HG03064 (cell line): ENCODE data around the gene SPATA32.

Source experiments
- ATAC-seq: cut with Tn5 transposase; IDR thresholded peaks from one replicate; pipeline ENCODE4 v1.9.1; 2021; ENCODE audit warnings: low read depth; ENCODE audit not compliant: unreplicated experiment

Gene SPATA32

DNA sequence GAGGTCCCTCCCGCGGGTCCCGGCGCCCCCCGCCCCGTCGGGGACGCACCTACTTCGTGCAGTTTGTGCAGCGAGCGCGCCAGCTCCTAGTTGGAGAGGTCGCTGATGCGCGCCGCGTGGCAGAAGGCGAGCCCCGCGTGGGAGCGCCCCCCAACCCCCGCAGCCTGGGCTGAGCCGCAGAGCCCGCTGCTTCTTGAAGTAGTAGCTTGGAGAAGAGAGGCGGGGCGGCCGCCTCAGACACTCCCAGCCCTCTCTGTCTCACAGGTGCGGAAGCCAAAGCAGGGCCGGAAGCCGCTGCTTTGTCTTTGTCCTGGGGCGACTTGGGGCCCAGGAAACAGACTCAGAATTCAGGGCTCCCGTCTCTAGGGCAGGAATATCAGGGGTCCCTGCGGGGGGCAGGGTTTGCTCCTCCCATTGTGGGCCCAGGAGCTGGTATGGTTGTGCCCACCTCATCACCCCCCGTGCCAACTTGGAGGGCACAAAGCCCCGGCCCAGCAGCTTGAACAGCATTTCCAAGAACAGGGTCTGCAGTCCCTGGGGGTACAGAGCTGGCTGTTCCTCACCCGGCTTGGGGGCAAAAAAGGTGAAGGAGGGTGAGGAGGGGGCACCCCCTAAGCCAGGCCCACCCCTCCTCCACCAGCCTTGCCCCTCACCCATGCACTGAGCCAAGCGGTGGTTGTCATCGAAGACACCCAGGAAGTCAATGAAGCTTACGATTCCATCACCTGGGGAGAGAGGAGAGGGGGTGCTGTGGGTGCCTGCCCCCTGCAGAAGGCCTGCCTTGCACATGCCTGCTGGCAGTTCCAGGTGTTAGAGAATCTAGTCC, 13.5 kb downstream of the SPATA32 start:
- ATAC-seq: peak; percentile 50

DNA sequence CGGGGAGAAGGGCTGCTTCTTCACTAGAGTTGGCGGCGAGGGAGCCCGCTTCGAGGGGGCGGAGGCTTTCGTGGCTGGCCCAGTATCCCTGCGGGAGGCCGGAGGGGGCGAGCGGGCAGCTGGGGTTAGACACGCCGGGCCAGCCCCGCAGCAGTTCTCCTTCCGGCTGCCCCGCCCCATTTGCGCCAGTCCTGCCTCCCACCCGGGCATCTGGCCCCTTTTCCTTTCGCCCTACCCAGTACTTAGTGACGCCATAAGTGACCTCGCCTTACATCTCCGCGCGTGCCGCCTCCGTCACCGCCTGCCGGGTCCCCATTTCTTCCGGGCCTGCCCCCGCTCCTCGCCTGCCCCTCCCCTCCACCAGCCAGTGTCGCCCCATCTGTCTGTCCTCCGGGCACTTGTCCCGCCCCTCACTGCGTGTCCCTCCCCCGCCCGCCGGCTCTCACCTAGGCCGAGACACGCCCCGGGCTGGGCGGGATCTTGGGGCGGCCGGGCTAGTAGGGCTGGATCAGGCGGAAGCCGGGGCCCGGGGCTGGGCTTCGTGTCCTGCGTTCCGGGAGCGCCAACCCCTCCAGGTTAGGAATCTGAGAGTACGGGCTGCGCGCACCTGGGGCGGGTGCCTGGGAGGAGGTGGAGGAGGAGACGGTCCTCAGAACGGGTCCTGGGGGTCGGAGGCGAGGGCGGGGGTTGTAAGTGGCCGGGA, 14.3 kb downstream of the SPATA32 start:
- peak; percentile 85 for ATAC-seq

DNA sequence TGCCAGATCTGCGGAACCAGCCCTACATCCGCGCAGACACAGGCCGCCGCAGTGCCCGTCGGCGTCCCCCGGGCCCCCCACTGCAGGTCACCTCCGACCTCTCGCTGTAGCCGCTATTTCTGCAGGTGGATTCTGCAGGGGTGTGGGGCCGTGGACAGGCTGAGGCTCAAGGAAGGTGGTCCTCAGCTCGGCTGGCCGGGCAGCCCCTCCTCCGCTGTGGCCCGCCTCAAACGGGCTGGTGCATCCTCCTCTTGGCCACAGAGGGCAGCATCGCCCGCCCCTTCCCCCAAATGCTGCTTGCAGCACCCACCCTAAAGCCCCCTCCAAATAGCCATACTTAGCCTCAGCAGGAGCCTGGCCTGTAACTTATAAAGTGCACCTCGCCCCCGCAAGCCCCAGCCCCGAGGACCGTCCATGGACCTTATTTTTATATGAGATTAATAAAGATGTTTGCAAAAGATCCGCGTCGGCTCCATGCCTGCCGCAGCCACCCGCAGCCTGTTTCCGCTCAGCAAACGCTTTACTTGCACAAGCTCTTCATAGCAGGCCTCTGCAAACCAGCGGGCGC, 14.9 kb downstream of the SPATA32 start:
- no peak for ATAC-seq

DNA sequence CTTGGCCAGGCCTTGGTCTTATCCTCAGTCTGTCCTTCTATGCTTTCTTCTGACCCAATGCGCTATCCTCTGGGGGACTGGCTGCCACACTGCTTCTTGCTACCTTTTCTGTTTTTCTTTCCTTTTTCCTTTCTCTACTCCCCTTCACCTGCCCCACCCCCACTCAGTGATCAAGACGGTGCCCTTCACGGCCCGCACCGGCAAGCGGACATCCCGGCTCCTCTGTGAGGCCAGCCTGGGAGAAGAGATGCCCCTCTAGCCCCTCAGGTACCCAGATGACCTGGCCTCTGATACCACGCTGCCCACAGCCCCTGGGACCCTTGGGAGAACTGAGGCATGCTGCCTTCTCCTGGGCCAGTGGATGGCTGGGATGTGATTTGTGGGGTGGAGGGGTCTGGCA, 15.6 kb downstream of the SPATA32 start:
- ATAC-seq: no peak

DNA sequence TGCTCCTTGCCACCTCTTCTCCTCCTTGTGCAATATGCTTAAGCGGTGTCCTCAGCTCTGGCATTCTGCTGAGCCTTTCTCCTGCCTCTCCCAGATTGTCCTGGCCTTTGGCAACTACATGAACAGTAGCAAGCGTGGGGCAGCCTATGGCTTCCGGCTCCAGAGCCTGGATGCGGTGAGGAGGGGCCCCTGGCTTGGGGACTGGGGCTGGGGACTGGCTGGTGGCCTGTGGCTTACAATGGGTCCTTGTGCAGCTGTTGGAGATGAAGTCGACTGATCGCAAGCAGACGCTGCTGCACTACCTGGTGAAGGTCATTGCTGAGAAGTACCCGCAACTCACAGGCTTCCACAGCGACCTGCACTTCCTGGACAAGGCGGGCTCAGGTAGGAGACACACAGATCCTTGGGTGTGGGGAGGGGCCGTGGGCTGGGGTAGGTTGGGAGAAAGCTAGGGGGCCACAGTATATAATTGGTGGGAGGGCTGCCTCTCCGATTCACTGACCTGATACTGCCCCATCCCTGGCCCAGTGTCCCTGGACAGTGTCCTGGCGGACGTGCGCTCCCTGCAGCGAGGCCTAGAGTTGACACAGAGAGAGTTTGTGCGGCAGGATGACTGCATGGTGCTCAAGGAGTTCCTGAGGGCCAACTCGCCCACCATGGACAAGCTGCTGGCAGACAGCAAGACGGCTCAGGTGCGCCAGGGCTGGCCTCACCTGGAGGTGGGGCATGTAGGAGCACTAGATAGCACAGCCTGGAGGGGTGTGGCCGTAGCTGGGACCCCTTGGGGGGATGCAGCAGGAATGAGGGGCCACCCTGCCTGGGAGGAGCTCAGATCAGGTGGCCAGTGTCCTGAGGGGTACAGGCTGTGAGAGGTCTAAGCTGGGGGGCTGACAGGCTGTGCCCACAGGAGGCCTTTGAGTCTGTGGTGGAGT, 16.9 kb downstream of the SPATA32 start:
- no peak for ATAC-seq

DNA sequence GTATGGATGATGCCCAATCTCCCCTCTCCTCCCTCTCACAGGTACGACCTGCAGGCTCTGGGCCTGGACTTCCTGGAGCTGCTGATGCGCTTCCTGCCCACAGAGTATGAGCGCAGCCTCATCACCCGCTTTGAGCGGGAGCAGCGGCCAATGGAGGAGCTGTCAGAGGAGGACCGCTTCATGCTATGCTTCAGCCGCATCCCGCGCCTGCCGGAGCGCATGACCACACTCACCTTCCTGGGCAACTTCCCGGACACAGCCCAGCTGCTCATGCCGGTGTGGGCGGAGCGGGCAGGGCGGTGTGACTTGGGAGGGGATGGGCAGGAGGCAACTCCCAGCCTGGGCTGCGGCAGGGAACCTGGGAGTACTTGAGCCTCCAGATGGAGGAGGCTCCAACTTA, 18.1 kb downstream of the SPATA32 start:
- no peak for ATAC-seq

DNA sequence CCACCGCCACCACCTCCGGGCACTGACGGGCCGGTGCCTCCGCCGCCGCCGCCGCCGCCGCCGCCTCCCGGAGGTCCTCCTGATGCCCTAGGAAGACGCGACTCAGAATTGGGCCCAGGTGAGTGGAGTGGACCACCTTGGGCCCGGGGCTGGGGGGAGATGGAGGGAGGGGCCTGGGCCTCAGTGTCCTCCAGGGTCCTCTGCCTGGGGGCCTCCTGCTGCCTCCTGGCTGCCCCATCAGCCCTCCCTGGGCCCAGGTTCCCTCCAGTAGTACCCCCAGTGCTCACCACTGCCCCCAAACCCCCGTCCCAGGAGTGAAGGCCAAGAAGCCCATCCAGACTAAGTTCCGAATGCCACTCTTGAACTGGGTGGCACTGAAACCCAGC, 19.9 kb downstream of the SPATA32 start:
- no peak for ATAC-seq

DNA sequence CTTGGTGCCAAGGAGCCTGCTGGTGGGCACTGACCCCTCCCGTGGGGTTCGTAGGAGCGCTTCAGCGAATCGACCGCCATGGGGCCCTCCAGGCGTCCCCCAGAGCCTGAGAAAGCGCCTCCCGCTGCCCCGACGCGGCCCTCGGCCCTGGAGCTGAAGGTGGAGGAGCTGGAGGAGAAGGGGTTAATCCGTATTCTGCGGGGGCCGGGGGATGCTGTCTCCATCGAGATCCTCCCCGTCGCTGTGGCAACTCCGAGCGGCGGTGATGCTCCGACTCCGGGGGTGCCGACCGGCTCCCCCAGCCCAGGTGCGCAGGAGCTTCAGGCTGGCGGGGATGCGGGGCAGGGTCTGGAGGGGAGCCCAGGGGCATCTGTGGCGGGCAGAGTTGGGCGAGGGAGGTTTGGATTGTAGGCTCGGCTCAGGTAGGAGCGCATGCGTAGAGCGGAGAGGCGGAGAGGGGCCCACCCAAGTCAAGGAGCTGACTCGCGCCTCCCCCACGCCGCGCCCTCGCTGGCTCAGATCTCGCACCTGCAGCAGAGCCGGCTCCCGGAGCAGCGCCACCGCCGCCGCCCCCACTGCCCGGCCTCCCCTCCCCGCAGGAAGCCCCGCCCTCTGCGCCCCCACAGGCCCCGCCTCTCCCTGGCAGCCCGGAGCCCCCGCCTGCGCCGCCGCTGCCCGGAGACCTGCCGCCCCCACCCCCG, 20.4 kb downstream of the SPATA32 start:
- ATAC-seq: no peak

DNA sequence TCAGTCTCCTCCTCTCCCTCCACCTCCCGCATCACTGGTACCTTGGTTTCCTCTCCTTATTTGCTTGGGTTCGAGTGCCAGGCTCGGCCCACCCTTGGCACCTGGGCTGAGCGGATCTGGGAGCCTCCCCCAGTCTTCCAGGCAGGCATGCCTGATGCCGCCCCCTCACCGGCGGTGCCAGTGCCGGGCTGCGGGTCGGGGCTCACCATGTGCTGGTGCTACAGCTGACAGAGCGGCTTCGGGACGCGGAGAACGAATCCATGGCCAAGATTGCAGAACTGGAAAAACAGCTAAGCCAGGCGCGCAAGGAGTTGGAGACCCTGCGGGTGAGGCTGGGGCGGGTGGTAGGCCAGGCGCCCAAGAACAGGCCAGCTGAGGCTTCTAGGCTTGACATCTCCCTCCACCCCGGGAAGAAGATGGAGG, 21.0 kb downstream of the SPATA32 start:
- ATAC-seq: no peak

DNA sequence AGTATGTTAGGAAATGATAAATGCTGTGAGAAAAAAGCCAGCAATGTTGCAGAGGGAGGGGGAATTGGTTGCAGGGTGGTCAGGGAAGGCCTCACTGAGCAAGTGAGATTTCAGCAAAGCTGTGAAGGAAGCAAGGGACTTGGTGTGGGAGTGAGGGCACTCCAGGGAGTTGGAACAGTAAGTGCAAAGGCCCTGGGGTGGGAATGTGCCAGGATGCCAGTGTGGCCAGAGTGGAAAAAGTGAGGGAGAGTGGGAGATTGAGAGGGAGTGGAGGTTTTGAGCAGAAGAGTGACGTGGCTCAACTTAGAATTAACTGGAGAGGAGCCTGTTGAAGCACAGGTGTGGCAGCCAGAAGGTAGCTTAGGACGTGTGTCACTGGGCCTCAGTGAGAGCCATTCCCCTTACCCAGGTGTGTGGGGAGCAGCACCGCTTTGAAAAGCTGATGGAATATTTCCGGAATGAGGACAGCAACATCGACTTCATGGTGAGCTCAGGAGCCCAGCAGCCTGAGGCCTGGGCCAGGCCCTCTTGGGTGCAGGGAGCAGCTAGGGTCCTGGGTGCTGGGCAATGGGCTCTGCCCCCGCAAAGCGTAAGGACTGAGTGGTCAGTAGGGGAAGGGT, 23.6 kb downstream of the SPATA32 start:
- ATAC-seq: no peak

DNA sequence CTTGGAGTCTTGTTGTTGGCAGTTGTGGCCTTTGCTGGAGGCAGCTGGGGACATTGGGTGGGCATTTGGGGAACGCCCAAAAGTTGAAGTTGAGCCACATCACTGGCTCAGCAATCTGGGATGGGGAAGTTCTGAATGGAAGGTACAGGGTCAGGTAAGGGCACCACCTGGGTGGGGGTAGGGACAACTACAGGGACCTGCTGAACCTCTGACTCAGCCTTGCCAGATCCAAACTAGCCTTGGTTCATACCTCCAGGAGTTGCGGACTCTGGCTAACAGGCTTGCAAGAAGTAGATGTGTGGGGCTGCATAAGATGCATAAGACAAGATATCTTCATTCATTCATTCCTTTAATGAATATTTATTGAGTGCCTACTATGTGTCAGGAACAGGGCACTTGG, 24.2 kb downstream of the SPATA32 start:
- ATAC-seq: no peak

DNA sequence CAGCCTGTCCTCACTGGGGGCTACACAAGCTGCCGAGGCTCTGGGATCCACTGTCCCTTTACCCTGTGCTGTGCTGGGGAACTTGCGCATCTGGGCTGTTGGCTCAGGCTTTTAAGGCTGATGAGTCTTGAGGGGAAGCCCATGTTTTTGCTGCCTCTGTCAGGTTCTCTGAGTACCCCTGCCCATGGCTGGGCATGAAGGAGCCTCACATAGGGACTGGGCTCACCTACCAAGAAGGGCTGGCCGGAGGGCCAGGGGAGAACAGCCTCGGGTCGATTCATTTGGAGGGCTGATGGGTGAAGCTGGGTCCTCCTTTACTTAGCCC, 25.6 kb downstream of the SPATA32 start:
- no peak for ATAC-seq

DNA sequence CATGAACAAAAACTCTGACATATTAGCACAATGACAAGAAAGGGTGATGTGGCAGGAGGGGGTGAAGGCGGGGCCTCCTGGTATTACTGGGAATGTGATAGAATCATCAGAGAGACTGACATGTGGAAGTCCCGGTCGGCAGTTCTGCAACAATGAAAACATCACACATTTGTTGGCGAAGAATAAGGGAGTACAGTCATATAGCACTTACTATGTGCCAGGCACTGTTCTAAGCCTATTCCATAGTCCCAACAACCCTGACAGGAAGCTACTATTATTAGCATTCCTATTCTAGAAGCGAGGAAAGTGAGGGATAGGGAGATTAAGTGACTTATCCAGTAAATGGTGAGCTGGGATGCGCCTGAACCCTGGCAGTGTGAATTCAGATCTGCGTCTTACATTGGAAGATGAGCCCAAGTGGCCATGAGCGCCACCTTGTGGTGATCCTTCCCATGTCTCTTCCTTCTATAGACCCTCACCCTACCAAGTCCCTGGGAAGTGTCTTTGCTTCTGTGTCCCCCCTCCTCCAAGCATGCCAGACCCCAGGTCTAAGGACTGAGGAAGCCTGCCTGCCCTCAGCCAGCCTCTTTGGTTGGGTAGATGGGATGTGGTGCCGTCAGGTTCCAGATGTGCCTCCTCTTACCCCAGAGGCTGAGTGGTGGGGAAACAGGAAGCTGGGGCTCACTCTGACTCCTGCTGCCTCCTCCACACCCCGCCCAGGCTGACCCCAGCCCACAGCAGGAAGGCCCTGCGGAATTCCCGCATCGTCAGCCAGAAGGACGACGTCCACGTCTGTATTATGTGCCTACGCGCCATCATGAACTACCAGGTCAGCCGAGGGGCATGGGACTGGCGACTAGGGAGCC, 26.2 kb downstream of the SPATA32 start:
- ATAC-seq: no peak

DNA sequence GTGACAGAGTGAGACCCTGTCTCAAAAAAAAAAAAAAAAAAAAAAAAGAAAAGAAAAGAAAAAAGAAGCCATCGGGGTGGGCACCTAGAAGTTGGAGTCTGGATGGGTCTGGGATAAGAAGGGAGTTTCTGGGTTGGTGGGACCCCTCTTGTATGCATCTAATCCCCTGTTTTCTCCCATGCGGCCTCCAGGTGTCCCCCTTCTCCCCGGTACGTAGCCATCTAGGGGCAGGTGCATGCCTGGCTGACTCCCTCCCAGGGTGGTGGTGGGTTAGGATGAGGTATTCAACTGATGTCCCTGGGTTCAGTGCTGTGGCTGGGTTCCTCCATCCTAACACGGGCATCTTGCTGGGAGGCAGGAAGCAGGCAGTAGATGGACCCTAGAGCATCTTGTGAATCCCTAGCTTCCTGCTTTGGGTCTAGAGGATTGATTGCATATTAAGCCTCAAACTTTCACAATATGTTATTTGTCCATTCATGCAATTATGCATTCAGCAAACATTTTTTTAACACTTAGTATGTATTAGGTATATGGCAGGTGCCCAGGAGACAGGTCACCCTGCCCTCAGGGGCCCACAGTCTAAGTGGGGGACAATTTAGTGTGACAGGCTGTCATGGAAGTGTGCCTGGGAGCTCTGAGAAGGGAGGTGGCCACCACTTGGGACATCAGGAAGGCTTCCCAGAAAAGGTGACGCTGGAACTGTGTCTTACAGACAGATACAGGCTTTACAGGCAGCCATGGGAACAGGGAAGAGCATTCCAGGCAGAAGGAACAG, 27.1 kb downstream of the SPATA32 start:
- no peak for ATAC-seq

DNA sequence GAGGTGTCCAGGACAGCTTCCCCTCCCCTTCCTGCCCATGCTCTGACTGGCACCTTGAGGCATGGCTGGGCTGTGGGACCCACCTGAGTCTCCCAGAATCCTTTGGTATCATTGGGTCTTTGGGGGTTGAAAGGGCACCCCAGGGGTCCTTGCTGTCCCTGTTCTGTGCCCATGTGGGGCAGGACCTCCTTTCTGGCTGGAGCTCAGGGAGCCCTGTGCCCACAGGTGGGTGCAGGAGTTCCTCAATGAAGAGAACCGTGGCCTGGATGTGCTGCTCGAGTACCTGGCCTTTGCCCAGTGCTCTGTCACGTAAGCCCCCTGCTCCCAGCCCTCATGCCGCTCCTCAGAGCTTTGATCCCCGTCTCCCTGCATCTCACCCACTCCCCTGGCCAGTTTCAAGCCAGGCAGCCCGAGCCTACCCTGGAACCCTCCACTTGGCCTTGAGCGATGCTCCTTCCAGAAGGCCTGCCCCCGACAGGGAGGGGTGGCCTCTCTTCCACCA, 28.4 kb downstream of the SPATA32 start:
- ATAC-seq: no peak

DNA sequence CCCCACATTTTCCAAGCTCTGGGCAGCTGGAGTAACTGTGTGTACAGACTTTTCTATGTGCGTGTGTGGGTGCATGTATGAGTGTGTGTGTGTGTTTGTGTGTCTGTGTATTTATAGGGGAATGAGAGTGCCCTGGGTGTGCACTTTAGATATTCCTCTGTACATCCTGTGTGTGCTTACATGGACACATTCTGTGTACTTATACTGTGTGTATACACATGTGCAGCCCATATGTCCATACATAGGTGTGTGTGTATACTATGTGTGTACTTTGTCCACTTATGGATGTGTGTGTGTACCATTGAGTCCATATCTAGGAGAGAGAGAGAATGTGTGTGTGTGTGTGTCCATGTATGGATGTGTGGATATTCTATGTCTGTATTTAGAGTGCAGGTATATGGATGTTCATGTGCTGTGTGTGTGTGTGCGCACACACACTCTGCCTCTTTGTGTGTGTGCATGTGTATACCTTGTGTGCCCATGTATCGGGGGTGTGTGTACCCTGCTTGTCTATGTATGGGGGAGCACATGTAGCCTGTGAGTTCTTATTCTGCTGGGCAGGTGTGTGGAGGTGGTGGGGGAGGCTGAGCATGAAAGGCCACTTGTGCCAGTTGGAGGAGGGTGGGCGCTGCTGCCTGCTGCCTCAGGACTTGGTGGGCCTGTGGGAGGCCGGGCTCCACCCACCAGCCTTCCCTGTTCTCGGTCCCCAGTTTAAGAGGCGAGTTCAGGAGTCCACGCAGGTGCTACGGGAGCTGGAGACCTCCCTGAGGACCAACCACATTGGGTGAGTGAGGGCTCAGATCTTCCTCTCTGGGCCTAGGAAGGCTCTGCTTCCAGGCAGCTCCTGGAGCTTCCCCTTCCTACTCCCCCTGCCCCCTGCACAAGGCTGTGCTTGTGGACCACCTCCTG, 29.1 kb downstream of the SPATA32 start:
- no peak for ATAC-seq
